Measurements from ENCODE around the gene SKA2.

DNA sequence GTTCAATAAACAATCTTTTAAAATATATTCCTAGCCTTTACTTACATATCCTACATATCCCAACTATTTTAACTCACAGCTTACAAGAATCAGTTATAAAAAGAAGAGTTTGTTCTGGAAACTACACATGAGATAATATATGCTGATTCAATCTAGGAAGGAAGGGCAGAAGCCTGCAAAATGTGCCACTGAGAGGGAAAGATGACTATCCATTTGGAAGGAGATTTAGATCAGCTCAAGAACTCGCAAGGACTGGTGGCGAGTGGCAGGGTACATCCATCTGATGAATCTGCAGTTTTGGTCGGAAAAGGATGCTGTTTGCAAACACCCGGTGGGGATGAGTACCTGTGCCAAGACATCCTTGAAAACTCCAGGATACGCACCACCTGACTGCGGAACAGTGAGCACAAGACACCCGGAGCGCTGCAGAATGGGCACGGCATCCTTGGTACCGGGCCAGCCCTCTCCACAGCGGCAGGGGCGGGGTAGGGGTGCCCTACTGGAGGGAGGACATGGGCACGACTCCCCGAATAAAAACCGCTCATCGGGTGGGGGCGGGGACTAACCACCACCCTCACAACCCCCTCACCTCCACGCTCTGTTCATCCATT, 49.0 kb downstream of the SKA2 start:
- TF ChIP-seq CTCF (conservative IDR thresholded peaks at IDR 0.05) (no peak), EZH2 (IDR thresholded peaks at IDR 0.05; ENCODE audit: low read depth) (no peak)
